GM04503 (cell line): ENCODE data around the gene ZYG11A.

ENCODE experiments used
- DNase-seq: peaks from one replicate; pipeline ENCODE4 v3.0.0-alpha.2; 2012; ENCODE audit warnings: low read depth

Gene ZYG11A

DNA sequence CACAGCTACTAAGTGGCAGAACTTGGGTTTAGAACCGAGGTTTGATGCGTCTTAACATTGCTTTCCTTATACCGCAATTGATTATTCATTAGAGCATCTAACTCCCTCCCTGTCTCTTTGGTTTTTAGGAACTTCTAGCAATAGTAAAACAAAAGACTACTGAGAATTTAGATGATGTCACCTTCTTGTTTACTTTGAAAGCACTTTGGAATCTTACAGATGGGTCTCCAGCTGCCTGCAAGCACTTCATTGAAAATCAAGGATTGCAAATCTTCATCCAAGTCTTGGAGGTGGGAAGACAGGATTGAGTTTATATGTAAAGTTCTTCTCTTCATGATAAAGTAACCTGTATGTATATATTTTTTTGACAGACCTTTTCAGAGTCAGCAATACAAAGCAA is 35.0 kb downstream of the ZYG11A start:
- DNase-seq = no peak

DNA sequence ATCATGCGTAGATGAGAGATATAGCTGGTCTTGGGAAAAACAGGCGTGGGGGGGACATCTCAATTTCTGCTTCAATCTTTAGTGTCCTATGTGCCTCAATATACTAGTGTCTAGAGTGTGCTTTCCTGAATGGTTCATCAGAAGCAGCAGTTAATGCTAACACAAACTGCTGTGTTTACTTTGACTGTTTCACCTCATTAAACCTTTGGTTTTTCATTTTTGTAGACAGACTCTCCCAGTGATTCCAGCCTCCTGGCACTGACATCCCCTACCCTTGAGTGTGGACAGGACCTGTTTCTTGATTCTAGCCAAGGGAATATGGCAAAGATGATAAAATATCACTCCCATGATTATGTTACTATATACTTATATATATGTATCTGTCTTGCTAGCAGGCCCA is 37.6 kb downstream of the ZYG11A start:
- DNase-seq = no peak

DNA sequence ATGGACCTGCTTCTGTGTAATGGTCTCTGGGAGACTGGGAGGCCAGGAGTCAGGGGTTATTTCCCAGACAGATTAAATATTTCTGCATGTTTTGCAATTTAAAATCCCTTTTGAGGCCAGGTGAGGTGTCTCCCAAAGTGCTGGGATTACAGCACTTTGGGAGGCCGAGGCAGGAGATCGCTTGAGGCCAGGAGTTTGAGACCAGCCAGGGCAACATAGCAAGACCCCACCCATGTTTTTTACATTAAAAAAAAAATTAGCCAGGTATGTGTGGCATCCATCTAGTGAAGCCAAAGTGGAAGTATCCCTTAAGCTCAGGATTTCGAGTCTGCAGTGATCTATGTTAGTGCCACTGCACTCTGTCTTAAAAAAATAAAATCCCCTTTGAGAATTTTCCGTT is 44.9 kb downstream of the ZYG11A start:
- DNase-seq = no peak

DNA sequence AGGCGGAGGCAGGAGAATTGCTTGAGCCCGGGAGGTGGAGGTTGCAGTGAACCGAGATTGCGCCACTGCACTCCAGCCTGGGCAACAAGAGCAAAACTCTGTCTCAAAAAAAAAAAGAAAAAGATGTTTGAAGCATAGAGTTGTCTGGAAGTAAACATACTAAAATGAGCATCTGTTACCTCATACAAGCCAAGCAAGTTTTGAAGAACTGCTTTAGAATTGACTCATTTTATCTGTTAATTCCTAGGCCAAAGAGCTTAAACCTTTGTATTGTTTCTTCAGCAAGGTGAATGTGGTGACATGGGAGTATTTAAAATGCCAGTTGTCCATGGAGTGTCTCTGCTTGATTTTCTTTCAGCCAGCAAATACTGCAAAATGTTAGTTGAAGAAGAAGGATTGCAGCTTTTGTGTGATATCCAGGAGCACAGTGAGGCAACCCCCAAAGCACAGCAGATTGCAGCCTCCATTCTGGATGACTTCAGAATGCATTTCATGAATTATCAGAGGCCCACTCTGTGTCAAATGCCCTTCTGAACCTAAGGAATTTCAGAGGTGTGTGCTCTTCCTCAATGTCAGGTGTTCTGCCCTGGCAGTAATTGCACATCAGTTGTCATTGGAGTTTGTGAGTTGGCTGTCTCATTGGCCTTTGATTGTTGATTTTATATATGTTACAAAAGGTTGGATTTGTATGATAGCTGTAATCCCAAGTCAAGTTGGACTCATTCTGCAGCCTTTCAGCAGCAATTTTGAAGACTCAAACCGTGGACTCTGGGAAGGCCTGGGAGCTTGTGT is 50.1 kb downstream of the ZYG11A start:
- no peak for DNase-seq

DNA sequence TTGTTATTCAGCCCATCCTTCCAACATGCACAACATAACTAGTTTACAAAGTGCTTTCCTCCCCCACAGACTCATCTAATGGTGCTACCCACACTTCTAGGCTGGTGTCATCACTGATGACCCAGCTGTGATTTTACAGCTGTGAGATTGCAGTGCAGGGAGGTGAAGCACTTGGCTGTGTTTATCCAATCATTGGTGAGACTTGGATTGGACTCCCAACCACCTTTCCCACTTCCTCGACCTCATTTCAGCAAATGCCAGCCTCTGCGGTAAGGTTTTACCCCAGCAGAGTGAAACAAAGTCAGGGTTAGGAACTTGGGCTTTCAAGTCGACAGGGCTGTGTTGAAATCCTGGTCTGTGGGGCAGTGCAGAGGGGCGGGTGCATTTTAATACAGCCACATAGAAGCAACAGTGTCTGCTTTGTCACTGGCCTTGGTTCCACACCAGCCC is 56.9 kb downstream of the ZYG11A start:
- no peak for DNase-seq

DNA sequence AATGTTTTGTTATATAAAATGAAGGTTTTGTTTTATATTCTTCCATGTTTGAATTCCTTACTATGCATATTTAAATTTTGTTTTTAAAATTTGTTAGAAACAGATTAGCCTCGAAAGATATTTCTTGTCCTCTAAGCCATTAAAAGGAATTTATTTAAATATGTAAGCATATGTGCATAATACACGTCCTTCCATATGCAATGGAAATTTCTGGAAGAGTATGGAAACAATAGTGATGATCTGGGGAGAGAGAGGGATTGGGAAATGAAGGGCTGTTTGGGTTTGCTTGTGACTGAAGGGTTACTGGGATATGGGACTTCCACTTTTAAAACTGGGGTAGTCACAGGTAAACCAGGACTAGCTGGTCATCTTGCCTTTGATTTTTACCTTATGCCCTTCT is 57.8 kb downstream of the ZYG11A start:
- DNase-seq = no peak

DNA sequence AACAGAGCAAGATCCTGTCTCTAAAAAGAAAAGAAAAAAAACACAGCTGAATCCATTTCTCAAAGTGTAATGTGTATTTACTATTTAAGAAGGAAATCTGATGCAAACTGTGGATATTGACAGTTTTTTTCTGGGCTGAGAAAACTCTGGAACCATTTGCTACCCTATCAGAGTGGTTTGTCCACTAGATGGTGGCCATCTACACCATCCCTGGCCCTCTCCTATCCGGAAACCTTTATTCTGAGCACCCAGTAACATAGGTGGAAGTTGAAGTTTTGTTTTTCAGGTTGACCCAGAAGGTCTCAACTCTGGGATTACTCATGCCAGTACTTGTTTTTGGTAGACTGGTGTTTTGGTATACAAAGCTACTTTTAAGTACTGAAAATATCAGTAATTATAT is 58.8 kb downstream of the ZYG11A start:
- DNase-seq = no peak

DNA sequence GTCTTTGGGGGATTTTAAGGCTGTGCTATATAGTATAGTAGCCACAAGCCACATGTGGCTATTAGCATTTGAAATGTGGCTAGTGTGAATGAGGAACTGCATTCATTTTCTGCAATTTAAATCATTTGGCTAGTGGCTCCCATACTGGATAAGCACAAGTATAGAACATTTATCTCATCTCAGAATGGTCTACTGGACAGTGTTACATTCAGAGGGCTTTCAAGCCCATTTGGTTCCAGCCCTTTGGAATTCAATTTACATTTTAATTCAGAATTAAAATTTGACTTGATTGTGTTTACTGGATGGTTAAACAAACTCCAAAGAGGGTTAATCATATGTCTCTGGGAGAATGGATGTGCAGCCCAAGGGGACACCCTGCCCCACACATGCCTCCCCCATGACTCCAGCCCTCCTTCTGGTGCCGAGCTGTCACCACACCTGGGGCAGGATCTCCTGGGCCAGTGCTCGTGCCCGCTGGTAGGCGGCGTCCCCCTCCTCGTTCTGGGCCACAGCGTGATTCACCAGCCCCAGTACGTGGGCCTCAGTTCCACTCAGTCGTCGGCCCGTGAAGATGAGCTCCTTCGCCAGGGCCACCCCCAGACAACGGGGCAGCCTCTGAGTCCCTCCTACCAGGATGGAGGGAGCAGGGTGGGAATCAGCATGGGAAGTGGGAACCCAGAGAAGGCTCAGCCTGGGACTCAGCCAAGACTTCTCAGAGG is 61.8 kb downstream of the ZYG11A start:
- DNase-seq = no peak

DNA sequence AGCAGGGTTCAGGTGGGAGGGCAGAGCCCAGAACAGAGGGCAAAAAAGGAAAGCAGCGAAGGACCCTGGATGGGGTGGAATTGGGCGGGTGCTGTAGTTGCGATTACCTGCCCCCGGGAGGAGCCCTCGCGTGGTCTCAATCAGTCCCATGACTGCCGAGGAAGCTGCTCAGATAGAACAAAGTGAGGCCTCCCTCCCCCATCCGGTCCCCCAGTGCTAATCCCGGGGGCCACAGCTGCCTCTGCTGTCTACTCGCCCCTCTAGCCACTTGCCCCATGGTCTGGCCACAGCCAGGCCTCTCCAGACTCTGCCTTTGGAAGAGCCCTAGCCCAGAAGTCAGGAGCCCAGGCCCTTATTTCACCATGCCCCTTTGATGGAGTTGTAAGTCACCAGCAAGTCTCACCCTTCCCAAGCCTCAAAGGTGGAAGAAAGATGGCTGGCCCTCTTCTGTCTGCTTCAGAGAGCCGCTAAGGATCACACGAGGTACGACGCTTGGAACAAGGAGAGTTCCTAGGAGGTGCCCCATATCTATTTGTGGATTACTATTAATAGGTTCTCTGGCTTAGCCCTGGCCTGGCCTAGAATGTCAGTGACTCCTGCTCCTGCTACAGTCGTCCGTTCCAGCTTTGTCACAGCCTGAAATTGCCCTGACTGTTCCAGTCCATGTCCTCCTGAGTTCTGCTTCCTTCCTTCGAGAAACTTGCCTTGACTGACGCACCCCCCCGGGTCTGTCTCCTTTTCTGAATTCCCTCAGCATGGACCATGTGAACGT is 62.6 kb downstream of the ZYG11A start:
- DNase-seq = no peak

DNA sequence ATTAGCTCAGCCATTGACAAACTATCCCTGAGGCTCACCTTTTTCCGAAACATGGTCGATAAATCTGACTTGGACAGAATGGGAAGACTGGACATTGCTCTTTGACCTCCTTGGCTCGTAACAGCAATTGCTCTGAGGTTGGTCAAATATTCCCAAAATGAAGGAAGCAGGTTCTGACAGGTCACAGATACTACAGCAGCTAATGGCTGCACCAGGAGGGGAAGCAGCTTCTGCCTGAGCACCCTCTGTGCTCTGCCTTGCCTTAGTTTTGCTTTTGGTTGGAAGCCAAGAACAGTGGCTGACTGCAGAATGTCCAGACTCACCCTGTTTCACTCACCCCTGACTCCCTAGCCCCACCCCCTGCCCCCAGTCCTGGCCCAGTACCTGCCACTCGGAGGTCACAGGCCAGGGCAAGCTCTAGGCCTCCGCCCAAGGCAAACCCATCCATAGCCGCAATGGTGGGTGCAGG is 63.6 kb downstream of the ZYG11A start:
- DNase-seq = no peak

DNA sequence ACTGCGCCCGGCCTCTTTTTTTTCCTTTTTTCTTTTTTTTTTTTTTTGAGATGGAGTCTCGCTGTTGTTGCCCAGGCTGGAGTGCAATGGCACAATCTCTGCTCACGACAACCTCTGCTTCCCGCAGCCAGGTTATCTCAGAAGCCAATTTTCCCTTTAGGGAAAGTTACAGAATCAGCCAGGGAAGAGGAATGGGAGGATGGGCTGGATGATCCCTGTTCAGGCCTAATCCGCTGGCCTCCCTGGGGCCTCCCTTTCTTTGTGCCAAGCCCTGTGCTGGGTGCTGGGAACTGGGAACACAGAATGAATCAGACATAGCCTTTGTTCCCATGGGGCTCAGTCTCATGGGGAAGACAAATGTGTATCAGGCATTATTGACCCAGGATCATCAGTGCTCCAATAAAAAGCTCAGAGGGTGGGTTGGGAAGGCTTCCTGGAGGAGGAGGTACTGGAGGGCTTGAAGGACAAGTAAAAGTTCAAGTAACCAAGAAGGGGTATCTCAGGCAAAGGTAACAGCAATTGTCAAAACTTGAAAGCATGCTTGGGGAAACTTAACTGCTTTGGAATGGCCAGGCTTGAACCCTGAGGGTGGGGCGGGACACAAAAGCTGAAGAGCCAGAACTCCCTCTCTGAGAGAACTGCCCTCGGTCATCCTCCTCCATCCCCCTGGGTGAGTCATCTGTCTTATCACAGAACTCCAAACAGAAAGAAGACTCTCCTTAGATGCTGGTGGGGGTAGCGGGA is 64.7 kb downstream of the ZYG11A start:
- no peak for DNase-seq

DNA sequence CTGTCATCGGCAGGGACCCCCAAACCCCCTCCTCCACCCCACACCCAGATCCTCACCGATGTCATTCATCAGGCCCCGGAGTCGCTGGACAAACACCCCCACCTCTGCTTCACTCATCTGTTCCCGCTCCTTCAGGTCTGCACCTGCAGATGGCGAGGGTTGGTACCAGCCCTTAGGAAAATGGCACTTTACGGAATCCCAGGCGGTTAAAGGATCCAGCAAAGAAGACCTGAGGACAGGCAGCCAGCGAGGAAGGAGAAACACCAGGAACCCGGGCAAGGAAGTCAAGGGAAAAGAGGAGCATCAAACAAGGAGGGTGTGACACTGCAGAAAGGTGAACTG is 65.2 kb downstream of the ZYG11A start:
- DNase-seq = no peak

DNA sequence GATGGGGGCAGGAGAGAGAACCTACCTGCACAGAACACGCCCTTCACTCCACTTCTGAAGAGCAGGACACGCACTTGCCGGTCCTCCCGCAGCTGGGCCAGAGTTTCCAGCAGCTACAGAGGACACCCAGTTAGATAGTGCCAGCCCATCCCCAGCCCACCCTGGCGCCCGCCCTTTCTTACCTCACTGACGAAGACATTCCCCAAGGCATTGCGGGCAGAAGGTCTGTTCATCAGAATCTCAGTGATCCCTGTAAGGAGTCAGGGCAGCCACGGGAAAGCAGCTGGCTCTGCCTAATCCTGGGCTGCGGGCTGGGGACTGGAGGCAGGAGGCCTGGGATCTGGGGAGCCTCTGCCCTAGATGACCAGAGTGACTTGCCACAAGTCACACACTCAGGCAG is 69.0 kb downstream of the ZYG11A start:
- no peak for DNase-seq

DNA sequence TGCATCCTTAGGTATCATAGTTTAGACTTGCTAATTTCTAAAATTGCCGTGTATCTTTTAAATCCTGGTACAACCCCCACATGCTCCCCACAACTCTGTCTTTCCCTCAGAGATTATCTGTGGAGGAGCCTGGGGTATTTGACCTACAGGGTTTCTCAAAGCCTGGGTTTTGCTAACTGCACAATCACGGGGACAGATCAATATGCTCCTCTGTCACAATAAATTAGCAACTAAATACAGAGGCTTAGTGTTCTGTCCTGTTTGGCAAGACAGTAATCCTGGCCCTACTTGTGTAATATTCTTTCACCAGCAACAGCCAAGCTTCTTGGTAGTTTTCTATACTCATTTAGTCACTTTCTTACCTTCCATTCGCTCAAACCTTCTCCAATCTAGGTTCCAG is 70.5 kb downstream of the ZYG11A start:
- DNase-seq = no peak

DNA sequence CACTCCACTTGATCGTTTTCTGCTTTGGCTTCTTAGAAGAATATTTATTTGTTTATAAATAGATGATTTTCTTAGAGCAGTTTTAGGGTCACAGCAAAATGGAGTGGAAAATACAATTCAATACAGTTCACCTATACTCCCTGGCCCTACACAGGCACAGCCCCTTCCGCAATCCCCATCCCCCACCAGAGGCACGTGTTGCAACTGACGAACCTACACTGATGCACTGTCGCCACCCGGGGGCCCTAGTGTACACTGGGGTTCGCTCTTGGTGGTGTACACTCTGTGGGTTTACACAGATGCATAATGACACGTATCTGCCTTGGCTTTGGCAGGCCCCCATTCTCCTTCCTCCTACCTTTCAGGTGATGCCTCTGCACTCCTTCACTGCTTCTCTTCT is 71.0 kb downstream of the ZYG11A start:
- no peak for DNase-seq

DNA sequence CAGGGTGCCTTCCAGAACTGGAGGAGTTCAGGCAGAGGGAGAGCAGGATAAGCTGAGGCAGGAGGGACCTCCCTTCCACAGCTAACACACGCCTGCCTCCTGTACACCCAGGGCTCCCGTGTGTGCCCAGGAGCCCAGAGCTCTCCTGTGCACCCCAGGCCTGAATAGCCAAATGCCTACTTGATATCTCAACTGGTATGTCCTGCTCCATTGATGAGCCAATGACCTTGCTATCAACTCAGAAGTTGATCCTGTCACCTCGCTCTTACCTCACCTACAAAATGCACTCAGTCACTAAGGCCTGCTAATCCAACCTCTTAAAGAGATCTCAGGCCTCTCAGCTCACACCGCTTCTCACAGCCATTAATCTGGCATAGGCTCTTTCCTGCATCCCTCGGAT is 71.9 kb downstream of the ZYG11A start:
- no peak for DNase-seq

DNA sequence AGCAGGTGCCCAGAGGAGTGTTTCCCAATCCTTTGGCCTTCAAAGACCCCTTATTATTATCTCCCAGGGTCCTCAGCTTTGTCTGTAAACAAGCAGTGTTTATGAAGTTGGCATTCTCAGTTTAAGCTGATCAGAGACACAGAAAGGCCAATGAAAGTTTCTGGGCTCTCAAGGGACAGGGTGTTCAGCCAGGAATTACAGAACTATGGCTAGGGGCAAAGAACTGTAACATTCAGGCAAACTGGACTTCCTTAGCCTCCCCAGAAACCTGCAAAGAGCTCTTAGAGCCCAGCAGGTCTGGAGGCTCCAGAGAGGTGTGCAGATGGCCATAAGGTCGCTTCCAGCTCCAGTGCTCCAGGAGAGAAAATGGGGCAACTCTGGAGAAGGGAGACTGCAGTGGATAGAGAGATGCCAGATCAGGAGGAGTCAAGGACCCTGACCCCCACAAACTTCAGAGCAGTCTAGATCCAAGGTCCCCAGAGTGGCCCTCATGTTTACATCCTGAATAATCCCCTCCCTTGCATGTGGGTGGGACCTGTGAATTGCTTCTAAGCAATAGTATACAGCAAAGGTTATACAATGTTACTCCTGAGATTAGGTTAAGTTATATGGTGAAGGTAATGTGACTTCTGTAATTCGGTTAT is 72.8 kb downstream of the ZYG11A start:
- no peak for DNase-seq

DNA sequence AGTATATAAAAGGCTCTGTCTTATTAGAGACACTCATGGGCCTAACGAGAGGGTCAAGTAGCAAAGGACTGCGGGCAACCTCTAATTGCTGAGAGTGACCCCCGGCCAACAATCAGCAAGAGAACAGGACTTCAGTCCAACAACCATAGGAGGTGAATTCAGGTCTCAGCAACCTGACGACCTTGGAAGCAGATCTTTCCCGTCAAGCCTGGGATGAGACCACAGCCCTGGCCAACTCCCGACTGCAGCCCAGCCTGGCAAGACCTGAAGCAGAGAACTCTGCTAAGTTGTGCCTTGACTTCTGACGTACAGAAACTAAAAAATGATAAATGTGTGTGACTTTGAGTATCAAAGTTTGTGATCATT is 73.3 kb downstream of the ZYG11A start:
- DNase-seq = no peak

DNA sequence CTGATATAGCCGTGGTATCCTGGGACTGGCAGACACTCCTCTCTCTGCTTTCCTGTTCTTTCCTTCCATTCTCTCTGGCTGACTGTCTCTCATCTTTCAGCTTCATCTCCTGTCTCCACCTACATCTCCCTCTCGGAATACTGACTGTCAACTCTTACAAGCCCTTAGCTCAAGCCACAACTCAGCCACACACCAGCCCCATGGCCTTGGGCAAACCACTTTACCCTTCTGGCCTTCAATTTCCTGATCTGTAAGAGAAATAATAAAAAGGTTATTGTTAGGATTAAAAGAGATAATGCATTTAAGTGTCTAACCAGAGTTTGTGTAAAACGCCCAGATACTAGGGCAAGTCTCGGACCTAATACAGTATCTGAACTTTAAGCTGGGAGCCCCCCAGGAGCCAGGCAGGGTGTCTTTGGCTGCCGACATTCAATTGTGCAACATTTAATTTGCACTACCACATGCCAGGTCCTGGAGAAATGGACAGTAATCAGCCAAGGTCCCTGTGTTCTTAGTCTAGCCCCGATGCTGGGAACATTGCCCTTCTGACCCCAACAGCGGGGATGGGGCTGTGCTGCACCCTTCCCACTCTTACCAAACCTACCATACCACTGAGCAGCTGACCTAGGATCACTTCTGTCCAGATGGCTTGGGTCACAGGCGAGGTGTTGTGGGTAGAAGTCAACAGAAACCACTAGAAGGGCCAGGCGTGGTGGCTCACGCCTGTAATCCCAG is 73.8 kb downstream of the ZYG11A start:
- no peak for DNase-seq

DNA sequence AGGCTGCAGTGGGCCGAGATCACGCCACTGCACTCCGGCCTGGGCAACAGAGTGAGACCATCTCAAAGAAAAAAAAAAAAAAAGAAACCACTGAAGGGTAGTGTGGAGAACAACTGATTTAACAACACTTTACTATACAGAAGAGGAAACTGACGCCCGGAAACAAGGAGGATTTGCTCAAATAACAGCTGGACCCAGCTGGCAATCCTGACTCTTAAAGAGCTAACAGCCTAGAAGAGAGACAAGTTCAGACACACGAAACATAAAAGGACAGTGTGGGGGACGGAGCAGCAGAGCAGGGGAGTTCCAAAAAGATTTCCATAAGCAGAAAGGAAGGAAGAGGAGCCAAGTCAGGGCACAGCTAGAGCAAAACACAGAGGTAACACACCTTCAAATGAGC is 74.6 kb downstream of the ZYG11A start:
- no peak for DNase-seq

DNA sequence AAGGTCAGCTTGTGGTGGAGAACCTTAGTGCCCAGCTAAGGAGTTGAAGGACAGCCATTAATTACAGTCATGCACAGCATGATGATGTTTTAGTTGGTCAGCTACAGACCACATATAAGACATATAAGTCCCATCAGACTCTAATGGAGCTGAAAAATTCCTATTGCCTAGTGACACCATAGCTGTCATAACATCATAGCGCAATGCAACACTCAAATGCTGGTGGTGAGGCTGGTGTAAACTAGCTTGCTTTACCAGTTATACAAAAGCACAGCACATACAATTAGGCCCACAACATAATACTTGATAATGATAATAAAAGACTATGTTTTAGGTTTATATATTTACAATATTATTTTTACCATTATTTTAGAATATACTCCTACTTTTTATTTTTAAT is 75.0 kb downstream of the ZYG11A start:
- no peak for DNase-seq
